Measurements from ENCODE around the gene MED13L.
"Not testable (repeated sequence)": the region's sequence is repeated elsewhere in the genome, so short reads cannot be mapped to it uniquely, and the experiment has no call there.

MED13L gene

GRCh38 chr12:116040402-116040801, 237.1 kb downstream of the MED13L start:
- no peak for TF ChIP-seq Cebpa-rat (IDR thresholded peaks at IDR 0.05)
- H3K9ac ChIP-seq = no peak overlapping the region
- peaks cover 5 to 50% (median 35%) of the 10 kb centered on the region in 11 experiments; a peak in 19 of 22 replicates for H3K36me3 ChIP-seq
- H3K4me2 ChIP-seq = no peak overlapping the region
- no peak overlapping the region for H3K27ac ChIP-seq
- H3K4me1 ChIP-seq = peaks cover 0 to 19% (median 0%) of the 10 kb centered on the region in 10 experiments; a peak in 5 of 20 replicates
- H4K20me1 ChIP-seq = peaks cover 34 to 100% (median 86%) of the 10 kb centered on the region in 11 experiments; a peak in 19 of 22 replicates
- no peaks in the 10 kb centered on the region for H3K27me3 ChIP-seq
- H3K4me3 ChIP-seq = no peak overlapping the region
- H3K9me3 ChIP-seq (replicated peaks in 1 of 11) = 0 out of 22 replicates have a peak, but pooled peaks cover 0 to 6% (median 0%) of the 10 kb centered on the region in 11 experiments

GRCh38 chr12:116039081-116039480, 238.4 kb downstream of the MED13L start:
- Histone ChIP-seq H3K4me3 (no peak overlapping the region), H3K9ac (no peak overlapping the region), H3K4me1 (peaks cover 0 to 13% (median 7%) of the 10 kb centered on the region in 10 experiments; a peak in 13 of 20 replicates), H4K20me1 (peaks cover 39 to 100% (median 87%) of the 10 kb centered on the region in 11 experiments; a peak in 19 of 22 replicates), H3K36me3 (peaks cover 5 to 48% (median 34%) of the 10 kb centered on the region in 11 experiments; a peak in 20 of 22 replicates), H3K4me2 (no peak overlapping the region), H3K27ac (no peak overlapping the region), H3K9me3 (replicated peaks in 1 of 11) (0 out of 22 replicates have a peak, but pooled peaks cover 0 to 6% (median 0%) of the 10 kb centered on the region in 11 experiments), H3K27me3 (no peaks in the 10 kb centered on the region)
- TF ChIP-seq Cebpa-rat (IDR thresholded peaks at IDR 0.05) = no peak

GRCh38 chr12:116037941-116038837, 239.3 kb downstream of the MED13L start:
- Histone ChIP-seq H3K4me3 (no peak overlapping the region), H3K9me3 (replicated peaks in 1 of 11) (0 out of 22 replicates have a peak, but pooled peaks cover 0 to 6% (median 0%) of the 10 kb centered on the region in 11 experiments), H3K4me2 (no peak overlapping the region), H3K9ac (no peak overlapping the region), H3K36me3 (peaks cover 5 to 44% (median 33%) of the 10 kb centered on the region in 11 experiments; a peak in 19 of 22 replicates), H3K27me3 (no peaks in the 10 kb centered on the region), H4K20me1 (peaks cover 41 to 100% (median 80%) of the 10 kb centered on the region in 11 experiments; a peak in 20 of 22 replicates), H3K27ac (no peak overlapping the region), H3K4me1 (peaks cover 0 to 15% (median 8%) of the 10 kb centered on the region in 10 experiments; a peak in 13 of 20 replicates)
- TF ChIP-seq Cebpa-rat (IDR thresholded peaks at IDR 0.05) = no peak

- H3K27ac ChIP-seq = no peak overlapping the region
- no peak overlapping the region for H3K4me2 ChIP-seq
- no peaks in the 10 kb centered on the region for H3K27me3 ChIP-seq
- H3K9ac ChIP-seq = no peak overlapping the region
- peaks cover 0 to 23% (median 8%) of the 10 kb centered on the region in 10 experiments; a peak in 13 of 20 replicates for H3K4me1 ChIP-seq
- peaks cover 0 to 23% (median 10%) of the 10 kb centered on the region in 11 experiments; a peak in 13 of 22 replicates for H3K9me3 ChIP-seq (replicated peaks in 1 of 11)
- no peak for TF ChIP-seq Cebpa-rat (IDR thresholded peaks at IDR 0.05)
- peaks cover 0 to 32% (median 18%) of the 10 kb centered on the region in 11 experiments; a peak in 15 of 22 replicates for H3K36me3 ChIP-seq
- no peak overlapping the region for H3K4me3 ChIP-seq
- peaks cover 40 to 98% (median 61%) of the 10 kb centered on the region in 11 experiments for H4K20me1 ChIP-seq
These were observed 243.7 kb downstream of the MED13L start for GRCh38 chr12:116033765-116034164.

- Histone ChIP-seq H3K9me3 (replicated peaks in 1 of 11) (peaks cover 0 to 23% (median 10%) of the 10 kb centered on the region in 11 experiments; a peak in 13 of 22 replicates), H3K36me3 (peaks cover 0 to 32% (median 20%) of the 10 kb centered on the region in 11 experiments; a peak in 14 of 22 replicates), H4K20me1 (peaks cover 48 to 98% (median 71%) of the 10 kb centered on the region in 11 experiments), H3K4me1 (peaks cover 5 to 23% (median 10%) of the 10 kb centered on the region in 10 experiments; a peak in 15 of 20 replicates)
- H3K9ac ChIP-seq, H3K27me3 ChIP-seq, H3K4me3 ChIP-seq, H3K27ac ChIP-seq, H3K4me2 ChIP-seq: not testable (repeated sequence)
These were observed 245.9 kb downstream of the MED13L start for GRCh38 chr12:116031624-116032023.

GRCh38 chr12:116028619-116029018, 248.9 kb downstream of the MED13L start:
- peaks cover 54 to 98% (median 73%) of the 10 kb centered on the region in 11 experiments for H4K20me1 ChIP-seq
- TF ChIP-seq Cebpa-rat (IDR thresholded peaks at IDR 0.05) = no peak
- H3K4me2 ChIP-seq = no peak overlapping the region

GRCh38 chr12:116027551-116027821, 250.0 kb downstream of the MED13L start:
- no peak for TF ChIP-seq Cebpa-rat (IDR thresholded peaks at IDR 0.05)
- Histone ChIP-seq H3K4me3 (no peak overlapping the region), H4K20me1 (peaks cover 63 to 98% (median 73%) of the 10 kb centered on the region in 11 experiments), H3K36me3 (peaks cover 6 to 25% (median 16%) of the 10 kb centered on the region in 11 experiments; a peak in 16 of 22 replicates), H3K4me2 (no peak overlapping the region), H3K9ac (no peak overlapping the region), H3K9me3 (replicated peaks in 1 of 11) (peaks cover 0 to 14% (median 7%) of the 10 kb centered on the region in 11 experiments; a peak in 13 of 22 replicates), H3K4me1 (peaks cover 0 to 9% (median 5%) of the 10 kb centered on the region in 10 experiments; a peak in 3 of 20 replicates), H3K27ac (no peak overlapping the region), H3K27me3 (no peaks in the 10 kb centered on the region)

More at GRCh38 chr12:116028619-116029018, 248.9 kb downstream of the MED13L start:
- Histone ChIP-seq H3K4me1 (peaks cover 0 to 15% (median 6%) of the 10 kb centered on the region in 10 experiments; a peak in 7 of 20 replicates), H3K27me3 (no peaks in the 10 kb centered on the region), H3K4me3 (no peak overlapping the region), H3K27ac (no peak overlapping the region), H3K9me3 (replicated peaks in 1 of 11) (peaks cover 0 to 23% (median 10%) of the 10 kb centered on the region in 11 experiments; a peak in 13 of 22 replicates), H3K9ac (no peak overlapping the region), H3K36me3 (peaks cover 0 to 21% (median 15%) of the 10 kb centered on the region in 11 experiments; a peak in 10 of 22 replicates)

- peaks cover 0 to 9% (median 5%) of the 10 kb centered on the region in 10 experiments; a peak in 3 of 20 replicates for H3K4me1 ChIP-seq
- no peak overlapping the region for H3K27ac ChIP-seq
- H3K4me2 ChIP-seq = no peak overlapping the region
- peaks cover 0 to 9% (median 4%) of the 10 kb centered on the region in 11 experiments; a peak in 9 of 22 replicates for H3K9me3 ChIP-seq (replicated peaks in 1 of 11)
- TF ChIP-seq Cebpa-rat (IDR thresholded peaks at IDR 0.05) = no peak
- H3K27me3 ChIP-seq = no peaks in the 10 kb centered on the region
- H3K9ac ChIP-seq = no peak overlapping the region
- H3K4me3 ChIP-seq = no peak overlapping the region
- H4K20me1 ChIP-seq = peaks cover 64 to 98% (median 73%) of the 10 kb centered on the region in 11 experiments
- peaks cover 9 to 30% (median 20%) of the 10 kb centered on the region in 11 experiments; a peak in 17 of 22 replicates for H3K36me3 ChIP-seq
These were observed 250.5 kb downstream of the MED13L start for GRCh38 chr12:116026768-116027550.

Data from BLaER1 treated with 17β-estradiol and CSF1 and Interleukin-3, amounts not matched to agents 10 nM and 100 nM (cell line).